Measurements from ENCODE around the gene DLL1.

Gene DLL1

GRCh38 chr6:170313716-170314295, 22.9 kb upstream of the DLL1 start:
- no peak for TF ChIP-seq CTCF (conservative IDR thresholded peaks at IDR 0.05; ENCODE audit: control insufficient read depth, insufficient read depth, low read depth, low read length)
- DNase-seq (ENCODE audit: low read depth): no peak
- H3K4me3 ChIP-seq (ENCODE audit: control insufficient read depth, low read depth, low read length): no peak overlapping the region

GRCh38 chr6:170312876-170313275, 22.0 kb upstream of the DLL1 start:
- no peak for TF ChIP-seq CTCF (conservative IDR thresholded peaks at IDR 0.05; ENCODE audit: control insufficient read depth, insufficient read depth, low read depth, low read length)
- no peak for DNase-seq (ENCODE audit: low read depth)
- no peak overlapping the region for H3K4me3 ChIP-seq (ENCODE audit: control insufficient read depth, low read depth, low read length)

- H3K4me3 ChIP-seq (ENCODE audit: control insufficient read depth, low read depth, low read length): no peak overlapping the region
- peak; percentile 26 for DNase-seq (ENCODE audit: low read depth)
- TF ChIP-seq CTCF (conservative IDR thresholded peaks at IDR 0.05; ENCODE audit: control insufficient read depth, insufficient read depth, low read depth, low read length): no peak
These were observed 20.8 kb upstream of the DLL1 start for GRCh38 chr6:170311696-170312095.

- DNase-seq (ENCODE audit: low read depth): no peak
- no peak overlapping the region for H3K4me3 ChIP-seq (ENCODE audit: control insufficient read depth, low read depth, low read length)
- no peak for TF ChIP-seq CTCF (conservative IDR thresholded peaks at IDR 0.05; ENCODE audit: control insufficient read depth, insufficient read depth, low read depth, low read length)
These were observed 17.9 kb upstream of the DLL1 start for GRCh38 chr6:170308761-170309160.

- TF ChIP-seq CTCF (conservative IDR thresholded peaks at IDR 0.05; ENCODE audit: control insufficient read depth, insufficient read depth, low read depth, low read length): no peak
- DNase-seq (ENCODE audit: low read depth): no peak
These were observed 16.2 kb upstream of the DLL1 start for GRCh38 chr6:170307080-170307545.

GRCh38 chr6:170306324-170307079, 15.6 kb upstream of the DLL1 start, which contains the start of gene FAM120B:
TSS of gene FAM120B (plus strand) at chr6:170306758. CDS start at chr6:170317391, 10,633 bp downstream.
- DNase-seq (ENCODE audit: low read depth): peak; percentile 92
- H3K4me3 ChIP-seq (ENCODE audit: control insufficient read depth, low read depth, low read length): peak within 1 kb of the TSS; percentile 96
- no peak for TF ChIP-seq CTCF (conservative IDR thresholded peaks at IDR 0.05; ENCODE audit: control insufficient read depth, insufficient read depth, low read depth, low read length)

More at GRCh38 chr6:170307080-170307545, 16.2 kb upstream of the DLL1 start:
- peak overlapping the region; percentile 96 for H3K4me3 ChIP-seq (ENCODE audit: control insufficient read depth, low read depth, low read length)
